HepG2 (cell line): Measurements from ENCODE around the gene ZC3H7B. TPM values are rescaled to one million over a fixed set of nuclear protein-coding genes. Genes with fewer than 3 reads are reported as not detected.

Source experiments
- ASH2L ChIP-seq: fragments of 300-600, 200-600 bp; sonication (generic); IDR thresholded peaks from 2 replicates; pipeline ENCODE4 v1.7.0; 2017; ENCODE audit warnings: low read depth, mild to moderate bottlenecking, moderate library complexity, mixed read lengths, low read length; ENCODE audit not compliant: insufficient read length
- ATF7 ChIP-seq, 2 experiments: fragments of 450-650 bp in 1 of 2; sonication (generic) in 1 of 2; formaldehyde crosslinking in 1 of 2; IDR thresholded peaks; 2 replicates each; pipeline versions ENCODE4 v1.4.0 to v1.6.1; 2016 to 2020; ENCODE audit warnings: antibody characterized with exemption in 1 of 2, mild to moderate bottlenecking in 1 of 2, missing genetic modification reagents in 1 of 2
- BORCS8-MEF2B ChIP-seq: sonication (generic); formaldehyde crosslinking; IDR thresholded peaks from 2 replicates; pipeline ENCODE4 v1.8.0; 2022; ENCODE audit warnings: mild to moderate bottlenecking, missing genetic modification reagents
- EEA1 ChIP-seq: sonication (generic); formaldehyde crosslinking; IDR thresholded peaks from 2 replicates; pipeline ENCODE4 v1.5.1; 2020; ENCODE audit warnings: mild to moderate bottlenecking, missing genetic modification reagents, borderline replicate concordance
- FOXA3 ChIP-seq: IDR thresholded peaks from 2 replicates; pipeline ENCODE4 v1.6.1; 2016; ENCODE audit warnings: missing genetic modification reagents, missing compliant biosample characterization
- KAT7 ChIP-seq: IDR thresholded peaks from 2 replicates; pipeline ENCODE4 v1.6.1; 2018; ENCODE audit warnings: borderline replicate concordance, missing compliant biosample characterization
- MAFF ChIP-seq: IDR thresholded peaks from 2 replicates; pipeline ENCODE4 v1.6.1; 2011; ENCODE audit warnings: low read depth, low read length, improper control_type of control experiment
- NFIB ChIP-seq: sonication (generic); formaldehyde crosslinking; IDR thresholded peaks from 2 replicates; pipeline ENCODE4 v1.9.0; 2021; ENCODE audit warnings: missing genetic modification reagents, mild to moderate bottlenecking, borderline replicate concordance
- POLR2A ChIP-seq, 2 experiments: IDR thresholded peaks; 2 replicates each; pipeline ENCODE4 v1.6.1; 2011; ENCODE audit warnings: low read depth in 2 of 2, low read length in 2 of 2, mild to moderate bottlenecking in 1 of 2, moderate library complexity in 1 of 2; ENCODE audit not compliant: insufficient read depth in 1 of 2
- TARDBP ChIP-seq: sonication (generic); formaldehyde crosslinking; IDR thresholded peaks from 2 replicates; pipeline ENCODE4 v1.8.0; 2022; ENCODE audit warnings: mild to moderate bottlenecking, missing genetic modification reagents
- YY1 ChIP-seq: IDR thresholded peaks from 2 replicates; pipeline ENCODE4 v1.6.1; 2011; ENCODE audit warnings: low read length, low read depth, moderate library complexity, mild to moderate bottlenecking; ENCODE audit not compliant: insufficient read depth, insufficient replicate concordance
- ZNF234 ChIP-seq: sonication (generic); formaldehyde crosslinking; conservative IDR thresholded peaks from 2 replicates; pipeline ENCODE4 v1.5.1; 2020; ENCODE audit warnings: mild to moderate bottlenecking, missing genetic modification reagents
- ZNF263 ChIP-seq: sonication (generic); formaldehyde crosslinking; IDR thresholded peaks from 2 replicates; pipeline ENCODE4 v1.4.0; 2020; ENCODE audit warnings: missing genetic modification reagents
- ZNF292 ChIP-seq: sonication (generic); formaldehyde crosslinking; IDR thresholded peaks from 2 replicates; pipeline ENCODE4 v1.8.1; 2022; ENCODE audit warnings: mild to moderate bottlenecking, low read depth, missing genetic modification reagents, borderline replicate concordance
- ZNF3 ChIP-seq: IDR thresholded peaks from 2 replicates; pipeline ENCODE4 v1.7.0; 2017; ENCODE audit warnings: inconsistent platforms
- ZNF781 ChIP-seq: sonication (generic); formaldehyde crosslinking; IDR thresholded peaks from 2 replicates; pipeline ENCODE4 v1.5.1; 2020; ENCODE audit warnings: borderline replicate concordance, mild to moderate bottlenecking, missing genetic modification reagents; ENCODE audit errors: not compliant biosample characterization
- ZSCAN12 ChIP-seq: sonication (generic); formaldehyde crosslinking; IDR thresholded peaks from 2 replicates; pipeline ENCODE4 v1.9.0; 2021; ENCODE audit warnings: mild to moderate bottlenecking, missing genetic modification reagents
- ZSCAN29 ChIP-seq: sonication (generic); formaldehyde crosslinking; conservative IDR thresholded peaks from 2 replicates; pipeline ENCODE4 v1.4.0; 2020; ENCODE audit warnings: mild to moderate bottlenecking, missing genetic modification reagents
- polyA plus RNA-seq, 8 experiments: library from polyadenylated mRNA; depleted of rRNA in 3 of 8; stranded (reverse) in 7 of 8; unstranded in 1 of 8; fragments of >200 nt; fragmentation: Illumina TruSeq in 4 of 8; extraction: Trizol in 4 of 8; gene quantifications; 2 replicates each; pipeline versions ENCODE4 v1.2.1 to v1.2.3, GENCODE V29; 2011 to 2016; ENCODE audit warnings: low read depth in 4 of 8, missing spikeins in 1 of 8, mixed read lengths in 1 of 8; ENCODE audit not compliant: insufficient read depth in 1 of 8
- total RNA-seq, 5 experiments: library from RNA; depleted of rRNA; stranded (reverse); fragments of >200 nt; fragmentation: Illumina TruSeq; extraction: Trizol; gene quantifications; 2 replicates each; pipeline ENCODE4 v1.2.3, GENCODE V29; 2016; ENCODE audit warnings: low read depth in 1 of 5
- TF ChIP-seq, protein P1 (sequence below): IDR thresholded peaks from 2 replicates; pipeline ENCODE4 v1.6.1; 2016; ENCODE audit warnings: low read depth, control low read depth
- TF ChIP-seq, protein P2 (sequence below): sonication (generic); formaldehyde crosslinking; IDR thresholded peaks from 2 replicates; pipeline ENCODE4 v1.5.0; 2020; ENCODE audit warnings: missing genetic modification reagents
- TF ChIP-seq, protein P3 (sequence below): sonication (generic); IDR thresholded peaks from 2 replicates; pipeline ENCODE4 v1.6.1; 2016; ENCODE audit warnings: low read depth, borderline replicate concordance
- TF ChIP-seq, protein P4 (sequence below), 2 experiments: sonication (generic) in 1 of 2; formaldehyde crosslinking in 1 of 2; IDR thresholded peaks; 2 replicates each; pipeline versions ENCODE4 v1.4.0 to v1.6.1; 2018 to 2020; ENCODE audit warnings: missing genetic modification reagents in 2 of 2, borderline replicate concordance in 1 of 2, low read depth in 1 of 2, mild to moderate bottlenecking in 1 of 2, missing biosample characterization in 1 of 2
- TF ChIP-seq, protein P5 (sequence below): sonication (generic); formaldehyde crosslinking; IDR thresholded peaks from 2 replicates; pipeline ENCODE4 v1.4.0; 2020; ENCODE audit warnings: missing genetic modification reagents, borderline replicate concordance

Gene ZC3H7B
- total and polyA plus RNA-seq, 2 of the 13 experiments (the other 11 are each of a cell fraction or from before 2014, with no cell fraction given): 26.4 to 37.2 TPM

DNA sequence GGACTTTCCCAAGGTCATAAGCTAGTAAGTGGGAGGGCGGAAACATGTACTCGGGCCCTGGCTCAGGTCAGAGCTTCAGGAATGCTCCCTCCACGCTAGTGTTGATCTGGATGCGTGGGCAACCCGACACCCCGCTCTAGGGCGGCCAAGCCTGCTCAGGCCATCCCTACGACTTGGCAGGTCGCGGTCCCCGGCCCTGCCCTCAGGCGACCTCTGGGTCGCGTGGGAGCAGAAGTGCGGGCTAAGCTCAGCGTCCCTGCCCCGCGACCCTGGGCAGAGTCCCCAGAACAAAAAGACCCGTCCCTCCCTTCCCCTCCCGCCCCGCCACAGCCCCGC lies 79.6 kb downstream of the ZC3H7B start (continued):
- TF ChIP-seq, protein P1, sequence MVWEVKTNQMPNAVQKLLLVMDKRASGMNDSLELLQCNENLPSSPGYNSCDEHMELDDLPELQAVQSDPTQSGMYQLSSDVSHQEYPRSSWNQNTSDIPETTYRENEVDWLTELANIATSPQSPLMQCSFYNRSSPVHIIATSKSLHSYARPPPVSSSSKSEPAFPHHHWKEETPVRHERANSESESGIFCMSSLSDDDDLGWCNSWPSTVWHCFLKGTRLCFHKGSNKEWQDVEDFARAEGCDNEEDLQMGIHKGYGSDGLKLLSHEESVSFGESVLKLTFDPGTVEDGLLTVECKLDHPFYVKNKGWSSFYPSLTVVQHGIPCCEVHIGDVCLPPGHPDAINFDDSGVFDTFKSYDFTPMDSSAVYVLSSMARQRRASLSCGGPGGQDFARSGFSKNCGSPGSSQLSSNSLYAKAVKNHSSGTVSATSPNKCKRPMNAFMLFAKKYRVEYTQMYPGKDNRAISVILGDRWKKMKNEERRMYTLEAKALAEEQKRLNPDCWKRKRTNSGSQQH: no peak; the same call in 1 of the 2 replicates
- TF ChIP-seq, protein P2, sequence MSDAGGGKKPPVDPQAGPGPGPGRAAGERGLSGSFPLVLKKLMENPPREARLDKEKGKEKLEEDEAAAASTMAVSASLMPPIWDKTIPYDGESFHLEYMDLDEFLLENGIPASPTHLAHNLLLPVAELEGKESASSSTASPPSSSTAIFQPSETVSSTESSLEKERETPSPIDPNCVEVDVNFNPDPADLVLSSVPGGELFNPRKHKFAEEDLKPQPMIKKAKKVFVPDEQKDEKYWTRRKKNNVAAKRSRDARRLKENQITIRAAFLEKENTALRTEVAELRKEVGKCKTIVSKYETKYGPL (CRISPR knock-in tag): no peak
- TF ChIP-seq POLR2A (IDR thresholded peaks at IDR 0.05; ENCODE audit: insufficient read depth in 1 of 2, low read depth in 2 of 2, low read length in 2 of 2): peak; percentile 69 to 73
- TF ChIP-seq, protein P3, sequence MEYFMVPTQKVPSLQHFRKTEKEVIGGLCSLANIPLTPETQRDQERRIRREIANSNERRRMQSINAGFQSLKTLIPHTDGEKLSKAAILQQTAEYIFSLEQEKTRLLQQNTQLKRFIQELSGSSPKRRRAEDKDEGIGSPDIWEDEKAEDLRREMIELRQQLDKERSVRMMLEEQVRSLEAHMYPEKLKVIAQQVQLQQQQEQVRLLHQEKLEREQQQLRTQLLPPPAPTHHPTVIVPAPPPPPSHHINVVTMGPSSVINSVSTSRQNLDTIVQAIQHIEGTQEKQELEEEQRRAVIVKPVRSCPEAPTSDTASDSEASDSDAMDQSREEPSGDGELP: 0 out of 2 replicates have a peak, but pooled peaks have one; percentile 8
- peak; percentile 17 for TF ChIP-seq YY1
- no peak for TF ChIP-seq ZNF3
- TF ChIP-seq KAT7 (CRISPR knock-in tag): no peak
- TF ChIP-seq ZNF263 (CRISPR knock-in tag): no peak
- no peak for TF ChIP-seq BORCS8-MEF2B (CRISPR knock-in tag)
- TF ChIP-seq NFIB: no peak
- TF ChIP-seq, protein P4, sequence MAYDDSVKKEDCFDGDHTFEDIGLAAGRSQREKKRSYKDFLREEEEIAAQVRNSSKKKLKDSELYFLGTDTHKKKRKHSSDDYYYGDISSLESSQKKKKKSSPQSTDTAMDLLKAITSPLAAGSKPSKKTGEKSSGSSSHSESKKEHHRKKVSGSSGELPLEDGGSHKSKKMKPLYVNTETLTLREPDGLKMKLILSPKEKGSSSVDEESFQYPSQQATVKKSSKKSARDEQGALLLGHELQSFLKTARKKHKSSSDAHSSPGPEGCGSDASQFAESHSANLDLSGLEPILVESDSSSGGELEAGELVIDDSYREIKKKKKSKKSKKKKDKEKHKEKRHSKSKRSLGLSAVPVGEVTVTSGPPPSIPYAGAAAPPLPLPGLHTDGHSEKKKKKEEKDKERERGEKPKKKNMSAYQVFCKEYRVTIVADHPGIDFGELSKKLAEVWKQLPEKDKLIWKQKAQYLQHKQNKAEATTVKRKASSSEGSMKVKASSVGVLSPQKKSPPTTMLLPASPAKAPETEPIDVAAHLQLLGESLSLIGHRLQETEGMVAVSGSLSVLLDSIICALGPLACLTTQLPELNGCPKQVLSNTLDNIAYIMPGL (CRISPR knock-in tag; IDR thresholded peaks at IDR 0.05; ENCODE audit: borderline replicate concordance in 1 of 2, low read depth in 1 of 2): peak in 1 of 2 experiments; percentile 50; a peak in 1 of 4 replicates
- no peak for TF ChIP-seq ASH2L
- no peak for TF ChIP-seq ZSCAN12
- TF ChIP-seq FOXA3 (CRISPR knock-in tag): no peak
- TF ChIP-seq, protein P5, sequence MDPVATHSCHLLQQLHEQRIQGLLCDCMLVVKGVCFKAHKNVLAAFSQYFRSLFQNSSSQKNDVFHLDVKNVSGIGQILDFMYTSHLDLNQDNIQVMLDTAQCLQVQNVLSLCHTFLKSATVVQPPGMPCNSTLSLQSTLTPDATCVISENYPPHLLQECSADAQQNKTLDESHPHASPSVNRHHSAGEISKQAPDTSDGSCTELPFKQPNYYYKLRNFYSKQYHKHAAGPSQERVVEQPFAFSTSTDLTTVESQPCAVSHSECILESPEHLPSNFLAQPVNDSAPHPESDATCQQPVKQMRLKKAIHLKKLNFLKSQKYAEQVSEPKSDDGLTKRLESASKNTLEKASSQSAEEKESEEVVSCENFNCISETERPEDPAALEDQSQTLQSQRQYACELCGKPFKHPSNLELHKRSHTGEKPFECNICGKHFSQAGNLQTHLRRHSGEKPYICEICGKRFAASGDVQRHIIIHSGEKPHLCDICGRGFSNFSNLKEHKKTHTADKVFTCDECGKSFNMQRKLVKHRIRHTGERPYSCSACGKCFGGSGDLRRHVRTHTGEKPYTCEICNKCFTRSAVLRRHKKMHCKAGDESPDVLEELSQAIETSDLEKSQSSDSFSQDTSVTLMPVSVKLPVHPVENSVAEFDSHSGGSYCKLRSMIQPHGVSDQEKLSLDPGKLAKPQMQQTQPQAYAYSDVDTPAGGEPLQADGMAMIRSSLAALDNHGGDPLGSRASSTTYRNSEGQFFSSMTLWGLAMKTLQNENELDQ (CRISPR knock-in tag): no peak
- TF ChIP-seq ZNF234 (CRISPR knock-in tag): no peak
- TF ChIP-seq ZSCAN29 (CRISPR knock-in tag): peak; percentile 67; the same call in 1 of the 2 replicates
- TF ChIP-seq EEA1 (CRISPR knock-in tag): 0 out of 2 replicates have a peak, but pooled peaks have one; percentile 71
- no peak for TF ChIP-seq ATF7 (IDR thresholded peaks at IDR 0.05)
- TF ChIP-seq ATF7 (CRISPR knock-in tag; IDR thresholded peaks at IDR 0.05): no peak; the same call in 1 of the 2 replicates
- no peak; the same call in 1 of the 2 replicates for TF ChIP-seq TARDBP (CRISPR knock-in tag)
- no peak for TF ChIP-seq ZNF781 (CRISPR knock-in tag)
- no peak for TF ChIP-seq MAFF
- peak; percentile 41; the same call in 1 of the 2 replicates for TF ChIP-seq ZNF292 (CRISPR knock-in tag)
